H9 (cell line): ENCODE results near the gene CCDC174. TPM values are rescaled to one million over a fixed set of nuclear protein-coding genes. Genes with fewer than 3 reads are reported as not detected.

Experiments used
- DNase-seq: peaks from one replicate; pipeline ENCODE4 v3.0.0-alpha.2; 2017
- H2AFZ ChIP-seq: one replicate; pipeline ENCODE4 v1.6.1; 2013; ENCODE audit warnings: mild to moderate bottlenecking, low read length, control low read depth, moderate library complexity
- H2AK5ac ChIP-seq: 2 replicates; pipeline ENCODE4 v1.6.1; 2013; ENCODE audit warnings: low read length, control low read depth, mixed read lengths; ENCODE audit not compliant: insufficient read length
- H2BK120ac ChIP-seq: one replicate; pipeline ENCODE4 v1.6.1; 2013; ENCODE audit warnings: low read depth, mild to moderate bottlenecking, low read length, control low read depth, inconsistent platforms; ENCODE audit not compliant: poor library complexity, severe bottlenecking
- H2BK12ac ChIP-seq: 2 replicates; pipeline ENCODE4 v1.6.1; 2013; ENCODE audit warnings: low read length, control low read depth, mixed read lengths, low read depth; ENCODE audit not compliant: insufficient read length
- H2BK15ac ChIP-seq: 2 replicates; pipeline ENCODE4 v1.6.1; 2013; ENCODE audit warnings: low read depth, low read length, control low read depth
- H2BK20ac ChIP-seq: one replicate; pipeline ENCODE4 v1.6.1; 2013; ENCODE audit warnings: low read depth, mild to moderate bottlenecking, low read length, control low read depth, inconsistent platforms; ENCODE audit not compliant: poor library complexity, severe bottlenecking
- H2BK5ac ChIP-seq: 2 replicates; pipeline ENCODE4 v1.6.1; 2013; ENCODE audit warnings: low read length, control low read depth, mixed read lengths; ENCODE audit not compliant: insufficient read length
- H3K14ac ChIP-seq: 2 replicates; pipeline ENCODE4 v1.6.1; 2013; ENCODE audit warnings: low read length, control low read depth; ENCODE audit not compliant: insufficient read depth
- H3K18ac ChIP-seq: 2 replicates; pipeline ENCODE4 v1.6.1; 2013; ENCODE audit warnings: low read depth, mild to moderate bottlenecking, mixed read lengths, low read length, control low read depth; ENCODE audit not compliant: insufficient read length
- H3K23ac ChIP-seq: 2 replicates; pipeline ENCODE4 v1.6.1; 2013; ENCODE audit warnings: low read length, control low read depth, mixed read lengths, low read depth; ENCODE audit not compliant: insufficient read length
- H3K23me2 ChIP-seq: 2 replicates; pipeline ENCODE4 v1.6.1; 2013; ENCODE audit warnings: low read depth, mild to moderate bottlenecking, mixed read lengths, low read length, control low read depth; ENCODE audit not compliant: insufficient read length, poor library complexity, severe bottlenecking
- H3K27ac ChIP-seq: 2 replicates; pipeline ENCODE4 v1.5.1; 2013; ENCODE audit warnings: low read length, control low read depth, mixed read lengths, low read depth; ENCODE audit not compliant: insufficient read length
- H3K27me3 ChIP-seq: 2 replicates; pipeline ENCODE4 v1.6.1; 2013; ENCODE audit warnings: low read length, control low read depth, inconsistent platforms; ENCODE audit not compliant: insufficient read depth
- H3K4ac ChIP-seq: 2 replicates; pipeline ENCODE4 v1.6.1; 2013; ENCODE audit warnings: low read depth, mild to moderate bottlenecking, control low read depth, inconsistent platforms, low read length, moderate library complexity
- H3K4me1 ChIP-seq: 2 replicates; pipeline ENCODE4 v1.6.1; 2013; ENCODE audit warnings: low read length, control low read depth, inconsistent platforms; ENCODE audit not compliant: insufficient read depth
- H3K4me2 ChIP-seq: 2 replicates; pipeline ENCODE4 v1.6.1; 2013; ENCODE audit warnings: low read length, control low read depth, mixed read lengths; ENCODE audit not compliant: insufficient read length, insufficient read depth
- H3K56ac ChIP-seq: 2 replicates; pipeline ENCODE4 v1.6.1; 2013; ENCODE audit warnings: low read depth, mild to moderate bottlenecking, mixed read lengths, low read length, control low read depth; ENCODE audit not compliant: insufficient read length
- H3K79me1 ChIP-seq: 2 replicates; pipeline ENCODE4 v1.6.1; 2013; ENCODE audit warnings: low read depth, mild to moderate bottlenecking, moderate library complexity, low read length, control low read depth, inconsistent platforms; ENCODE audit not compliant: insufficient read depth, poor library complexity, severe bottlenecking
- H3K79me2 ChIP-seq: 2 replicates; pipeline ENCODE4 v1.6.1; 2013; ENCODE audit warnings: low read length, control low read depth, inconsistent platforms; ENCODE audit not compliant: insufficient read depth
- H3K9ac ChIP-seq: 2 replicates; pipeline ENCODE4 v1.6.1; 2013; ENCODE audit warnings: low read length, control low read depth, mixed read lengths; ENCODE audit not compliant: insufficient read length; ENCODE audit errors: extremely low read depth
- H3K9me3 ChIP-seq: one replicate; pipeline ENCODE4 v1.6.1; 2013; ENCODE audit warnings: low read depth, low read length, inconsistent platforms; ENCODE audit not compliant: control insufficient read depth
- H3T11ph ChIP-seq: one replicate; pipeline ENCODE4 v1.6.1; 2013; ENCODE audit warnings: mild to moderate bottlenecking, low read length, control low read depth, inconsistent platforms
- H4K20me1 ChIP-seq: one replicate; pipeline ENCODE4 v1.6.1; 2013; ENCODE audit not compliant: control insufficient read depth, insufficient read length, insufficient read depth
- H4K5ac ChIP-seq: 2 replicates; pipeline ENCODE4 v1.6.1; 2013; ENCODE audit warnings: low read depth, mild to moderate bottlenecking, mixed read lengths, low read length, control low read depth; ENCODE audit not compliant: insufficient read length
- H4K8ac ChIP-seq: replicated peaks from 2 replicates; pipeline ENCODE4 v1.6.1; 2013; ENCODE audit warnings: low read length, control low read depth, mixed read lengths, low read depth; ENCODE audit not compliant: insufficient read length
- H4K91ac ChIP-seq: 2 replicates; pipeline ENCODE4 v1.6.1; 2013; ENCODE audit warnings: low read depth, mild to moderate bottlenecking, moderate library complexity, mixed read lengths, low read length, control low read depth; ENCODE audit not compliant: insufficient read length
- H3K27ac Mint-ChIP-seq, 3 experiments: 2 replicates in 2 of 3; 3 replicates in 1 of 3; pipeline ENCODE4 v1.8.0; 2020 to 2021; ENCODE audit warnings: mixed read lengths in 3 of 3, mild to moderate bottlenecking in 1 of 3, moderate library complexity in 1 of 3
- H3K27me3 Mint-ChIP-seq: 2 replicates; pipeline ENCODE4 v1.8.0; 2021; ENCODE audit warnings: low read depth, mild to moderate bottlenecking, moderate library complexity, mixed read lengths
- H3K36me3 Mint-ChIP-seq, 3 experiments: 2 replicates in 2 of 3; 3 replicates in 1 of 3; pipeline ENCODE4 v1.8.0; 2020 to 2021; ENCODE audit warnings: low read depth in 3 of 3, mixed read lengths in 3 of 3; ENCODE audit not compliant: insufficient read depth in 1 of 3
- H3K4me1 Mint-ChIP-seq, 2 experiments: 2 replicates each; pipeline ENCODE4 v1.8.0; 2020; ENCODE audit warnings: mixed read lengths in 2 of 2
- H3K4me3 Mint-ChIP-seq, 2 experiments: 2 replicates in 1 of 2; 3 replicates in 1 of 2; pipeline ENCODE4 v1.8.0; 2020 to 2021; ENCODE audit warnings: mild to moderate bottlenecking in 2 of 2, mixed read lengths in 2 of 2, moderate library complexity in 1 of 2
- H3K9me3 Mint-ChIP-seq, 2 experiments: 2 replicates in 1 of 2; 3 replicates in 1 of 2; pipeline ENCODE4 v1.8.0; 2020; ENCODE audit warnings: mild to moderate bottlenecking in 2 of 2, mixed read lengths in 2 of 2, moderate library complexity in 1 of 2
- CTCF ChIP-seq: fragments of 200-600 bp; sonication (generic); conservative IDR thresholded peaks from 3 replicates; pipeline ENCODE4 v1.8.0; 2021; ENCODE audit warnings: antibody characterized with exemption, mild to moderate bottlenecking
- WGBS: extraction: QIAGEN DNeasy Blood & Tissue Kit; methylation state at CpG from one replicate; pipeline ENCODE4 v1.1.7; 2013; ENCODE audit warnings: missing lambda C conversion rate, low lambda C conversion rate, mixed read lengths; ENCODE audit not compliant: insufficient read length; ENCODE audit errors: extremely low coverage; 5-methylcytosine and 5-hydroxymethylcytosine counted together
- total RNA-seq: library from RNA; stranded (reverse); gene quantifications from 2 replicates; pipeline ENCODE4 v1.2.1, GENCODE V29; 2021

The CCDC174 gene
- total RNA-seq, 1 experiment from 2014 or later: 15.2 TPM

GRCh38 chr3:14691239-14691638 is 39.7 kb downstream of the CCDC174 start:
- Histone ChIP-seq H2BK120ac (no peak overlapping the region), H3T11ph (no peak overlapping the region), H3K27me3 (no peaks in the 10 kb centered on the region), H2BK15ac (no peak overlapping the region), H3K27ac (no peak overlapping the region), H3K23me2 (no peaks in the 10 kb centered on the region), H3K4me1 (no peaks in the 10 kb centered on the region), H4K91ac (no peak overlapping the region), H3K4ac (no peak overlapping the region), H4K20me1 (no peaks in the 10 kb centered on the region), H3K4me2 (no peak overlapping the region), H2BK5ac (no peak overlapping the region), H3K56ac (no peak overlapping the region), H3K9ac (no peak overlapping the region), H2BK12ac (no peak overlapping the region), H3K14ac (no peak overlapping the region), H2BK20ac (no peak overlapping the region), H4K8ac (no peak overlapping the region), H2AK5ac (no peak overlapping the region), H4K5ac (no peak overlapping the region), H3K9me3 (no peaks in the 10 kb centered on the region), H3K79me2 (no peaks in the 10 kb centered on the region), H2AFZ (no peak overlapping the region), H3K18ac (no peak overlapping the region), H3K79me1 (no peaks in the 10 kb centered on the region), H3K23ac (no peak overlapping the region)
- no peak overlapping the region for H3K4me3 Mint-ChIP-seq
- no peak overlapping the region for H3K27ac Mint-ChIP-seq
- no peaks in the 10 kb centered on the region for H3K4me1 Mint-ChIP-seq
- DNase-seq: no peak
- H3K9me3 Mint-ChIP-seq: no peaks in the 10 kb centered on the region
- peaks cover 51% of the 10 kb centered on the region for H3K27me3 Mint-ChIP-seq
- H3K36me3 Mint-ChIP-seq: no peaks in the 10 kb centered on the region
- WGBS: no CpG with 5 or more reads among the region's 4 CpGs
- no peak for TF ChIP-seq CTCF
